GM12872 (cell line): ENCODE results near the gene TRPM2.

Experiments used
- CTCF ChIP-seq: IDR thresholded peaks from 3 replicates; pipeline ENCODE4 v1.5.1; 2011; ENCODE audit warnings: low read depth, mild to moderate bottlenecking, low read length, moderate library complexity; ENCODE audit not compliant: insufficient read depth

Gene TRPM2

GRCh38 chr21:44440241-44441040 lies 87.0 kb downstream of the TRPM2 start:
- TF ChIP-seq CTCF: no peak

- TF ChIP-seq CTCF: no peak
These were observed 87.6 kb downstream of the TRPM2 start for GRCh38 chr21:44441041-44441400.

GRCh38 chr21:44441581-44442265 lies 88.3 kb downstream of the TRPM2 start:
- no peak for TF ChIP-seq CTCF

GRCh38 chr21:44442266-44443125 lies 89.1 kb downstream of the TRPM2 start:
- TF ChIP-seq CTCF: no peak

- no peak for TF ChIP-seq CTCF
These were observed 90.0 kb downstream of the TRPM2 start for GRCh38 chr21:44443291-44443890.

GRCh38 chr21:44443891-44444285 lies 90.5 kb downstream of the TRPM2 start:
- no peak for TF ChIP-seq CTCF
